Mesenteric fat pad (tissue), 1 donor: ENCODE data around the gene UBE2S. TPM values are rescaled to one million over a fixed set of nuclear protein-coding genes. Genes with fewer than 3 reads are reported as not detected.
"Not testable (repeated sequence)": the region's sequence is repeated elsewhere in the genome, so short reads cannot be mapped to it uniquely, and the experiment has no call there.

Experiments used
- DNase-seq: peaks from one replicate; pipeline ENCODE4 v3.0.0-alpha.2; 2020; ENCODE audit warnings: low spot score
- long read RNA-seq: library from polyadenylated mRNA; unstranded; transcript quantifications from one replicate; pipeline ENCODE4 v2.0.0, GENCODE V29; 2020
- total RNA-seq: library from RNA; stranded (reverse); fragmentation: NEBNext Ultra II Directional; extraction: Animal tissue kit (Norgen Biotek cat#: 25700); gene quantifications from one replicate; pipeline ENCODE4 v1.2.1, GENCODE V29; 2021
- donor health status: DM: yes; HTN: yes; CAD: no.

The UBE2S gene
- total RNA-seq: 24.2 TPM
- long read RNA-seq, partial matches to known transcripts: 0 of 1 reads
- long read RNA-seq, other reads (novel, unspliced or antisense): 0 of 1 reads

DNA sequence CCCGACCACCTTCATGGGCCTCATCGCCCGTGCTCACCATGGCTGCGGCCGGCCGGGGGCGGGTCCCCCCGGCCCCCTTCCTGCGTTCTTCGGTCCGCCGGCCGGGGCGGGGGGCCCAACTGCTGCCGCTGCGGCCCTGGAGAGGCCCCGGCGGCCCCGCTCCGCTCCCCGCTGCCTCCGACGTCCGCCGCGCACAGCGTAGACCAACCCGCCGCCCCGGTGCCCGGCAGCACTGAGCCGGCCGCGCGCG lies at the start of gene UBE2S:
TSS of gene UBE2S (minus strand) at position 239 of the 250 bp plus-strand sequence. CDS start at position 40, 199 bp downstream.
- DNase-seq: not testable (repeated sequence)

- DNase-seq: no peak
Observed at GRCh38 chr19:55456347-55456746, 48.8 kb upstream of the UBE2S start.

DNA sequence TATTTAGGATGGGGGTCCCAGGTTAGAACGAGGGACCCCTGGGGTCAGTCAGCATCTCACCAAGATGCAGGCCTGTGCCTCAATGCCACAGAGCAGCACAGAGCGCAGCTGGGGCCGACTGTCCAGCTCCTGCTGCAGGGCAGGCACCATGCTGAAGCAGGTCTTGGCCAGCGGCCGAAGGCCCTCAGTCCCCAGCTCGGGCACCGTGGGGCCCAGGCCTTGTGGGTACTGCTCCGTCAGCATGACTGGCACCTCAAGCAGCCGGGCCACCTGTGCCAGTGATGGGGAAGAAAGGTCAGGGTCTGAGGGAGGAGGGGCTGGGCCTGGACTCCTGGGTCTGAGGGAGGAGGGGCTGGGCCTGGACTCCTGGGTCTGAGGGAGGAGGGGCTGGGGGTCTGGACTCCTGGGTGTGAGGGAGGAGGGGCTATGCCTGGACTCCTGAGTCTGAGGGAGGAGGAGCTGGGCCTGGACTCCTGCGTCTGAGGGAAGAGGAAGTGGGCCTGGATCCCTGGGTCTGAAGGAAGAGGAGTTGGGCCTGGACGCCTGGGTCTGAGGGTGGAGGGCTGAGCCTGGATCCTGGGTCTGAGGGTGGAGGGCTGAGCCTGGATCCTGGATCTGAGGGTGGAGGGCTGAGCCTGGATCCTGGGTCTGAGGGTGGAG lies 48.1 kb upstream of the UBE2S start:
- DNase-seq: no peak

DNA sequence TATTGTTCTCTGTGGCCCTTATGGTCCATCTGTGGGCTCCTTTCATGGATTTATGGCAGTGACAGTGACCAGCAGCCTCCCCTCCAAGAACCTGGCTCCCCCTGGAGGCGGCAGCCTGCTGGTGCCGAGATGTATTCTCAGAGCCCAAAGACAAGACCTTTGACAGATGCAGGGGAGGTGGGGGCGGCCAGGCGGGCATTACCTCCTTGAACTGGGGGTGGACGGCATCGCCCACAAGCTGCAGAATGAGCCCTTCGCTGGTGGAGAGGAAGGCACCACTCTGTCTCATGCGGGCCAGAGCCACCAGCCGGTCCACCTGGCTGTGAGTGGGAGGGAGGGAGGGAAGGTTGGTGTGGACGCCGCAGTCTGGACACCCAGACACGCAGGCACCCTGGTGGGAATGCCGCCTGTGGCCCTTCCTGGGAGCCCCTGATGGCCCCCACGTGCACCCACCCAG lies 47.2 kb upstream of the UBE2S start:
- DNase-seq: no peak

- DNase-seq: no peak
Observed at GRCh38 chr19:55453511-55454260, 46.1 kb upstream of the UBE2S start.

DNA sequence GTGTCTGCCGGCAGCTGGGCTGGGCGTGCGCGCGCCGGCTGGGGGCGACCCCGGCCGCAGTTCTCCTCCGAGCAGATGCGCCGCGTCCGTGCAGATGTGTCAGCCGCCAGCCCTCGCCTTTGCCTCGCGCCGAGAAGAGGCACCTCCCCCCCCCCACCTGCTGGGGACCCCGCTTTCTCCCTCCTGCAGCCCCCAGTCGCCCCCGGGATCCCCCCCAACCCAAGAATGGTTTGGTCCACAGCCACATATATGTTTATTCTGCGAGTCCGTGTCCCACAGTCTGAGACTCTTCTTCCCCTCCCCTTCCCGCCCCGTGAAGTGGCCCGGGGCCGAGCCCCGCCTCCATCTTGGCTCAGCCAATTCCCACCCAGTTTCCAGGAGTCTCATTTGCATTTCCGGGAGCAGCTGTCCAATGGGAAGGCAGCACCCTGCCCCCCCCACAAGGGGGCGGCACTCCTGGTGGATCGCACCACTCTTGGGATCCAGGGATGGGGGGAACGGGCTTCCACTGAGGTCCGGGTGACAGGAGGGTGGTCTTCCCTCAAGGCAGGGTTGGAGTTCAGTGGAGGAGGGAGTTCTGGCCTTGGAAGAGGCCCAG lies 45.3 kb upstream of the UBE2S start:
- no peak for DNase-seq

DNA sequence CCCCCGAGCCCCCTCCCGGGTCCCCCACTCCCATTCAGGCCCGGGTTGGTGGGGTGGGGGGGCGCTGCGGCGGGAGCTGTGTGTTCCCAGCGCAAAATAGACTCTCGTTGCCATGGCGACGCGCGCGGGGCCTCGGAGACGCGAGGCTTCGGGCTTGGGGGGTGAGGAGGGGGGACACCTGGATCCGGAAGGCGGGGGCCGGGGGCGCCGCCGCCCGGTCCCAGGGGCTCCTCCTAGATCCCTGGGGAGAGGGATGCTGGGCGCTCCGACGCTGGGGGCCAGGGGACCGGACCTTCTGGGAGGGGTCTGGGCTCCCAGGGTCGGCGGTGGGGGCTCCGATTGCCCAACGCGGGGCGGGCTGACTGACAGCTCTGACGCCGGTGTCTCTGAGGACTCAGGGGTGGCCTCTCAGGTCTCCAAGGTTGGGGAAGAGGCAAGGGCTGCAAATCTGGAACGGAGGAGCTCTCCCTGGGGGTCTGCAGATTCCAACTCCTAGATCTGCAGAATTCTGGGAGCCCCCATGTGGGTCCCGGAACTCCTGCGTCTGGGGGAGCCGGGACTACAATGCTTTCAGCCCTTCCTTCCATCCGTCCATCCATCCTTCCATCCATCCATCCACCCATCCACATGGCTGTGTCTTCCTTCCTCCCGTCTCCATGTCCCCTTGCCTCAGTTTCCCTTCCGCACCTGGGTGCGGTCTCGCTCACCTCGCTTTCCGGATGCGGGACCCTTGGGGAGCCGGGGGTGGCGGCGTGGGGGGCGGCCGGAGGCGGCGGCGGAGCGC lies 44.6 kb upstream of the UBE2S start:
- no peak for DNase-seq

- DNase-seq: no peak
Observed at GRCh38 chr19:55451163-55451964, 43.8 kb upstream of the UBE2S start.

- DNase-seq: no peak
Observed at GRCh38 chr19:55449469-55449868, 41.9 kb upstream of the UBE2S start.

DNA sequence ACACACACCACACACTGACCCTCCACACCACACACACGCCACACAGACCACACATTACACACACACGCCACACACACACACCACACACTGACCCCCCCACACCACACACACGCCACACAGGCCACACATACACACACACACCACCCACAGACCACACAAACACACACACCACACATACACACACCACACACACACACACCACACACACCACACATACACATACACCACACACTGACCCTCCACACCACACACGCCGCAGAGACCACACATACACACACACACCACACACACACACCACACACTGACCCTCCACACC lies 40.5 kb upstream of the UBE2S start:
- DNase-seq: not testable (repeated sequence)

- no peak for DNase-seq
Observed at GRCh38 chr19:55447421-55448174, 40.0 kb upstream of the UBE2S start.

GRCh38 chr19:55446060-55446459 lies 38.5 kb upstream of the UBE2S start:
- no peak for DNase-seq

GRCh38 chr19:55444646-55445045 lies 37.1 kb upstream of the UBE2S start:
- DNase-seq: no peak

GRCh38 chr19:55443824-55444480 lies 36.4 kb upstream of the UBE2S start:
- DNase-seq: no peak

- DNase-seq: no peak
Observed at GRCh38 chr19:55443045-55443823, 35.6 kb upstream of the UBE2S start, which contains the start of gene SHISA7. Gene SHISA7 (minus strand): TSS chr19:55443300. CDS start chr19:55442863, 437 bp downstream.

DNA sequence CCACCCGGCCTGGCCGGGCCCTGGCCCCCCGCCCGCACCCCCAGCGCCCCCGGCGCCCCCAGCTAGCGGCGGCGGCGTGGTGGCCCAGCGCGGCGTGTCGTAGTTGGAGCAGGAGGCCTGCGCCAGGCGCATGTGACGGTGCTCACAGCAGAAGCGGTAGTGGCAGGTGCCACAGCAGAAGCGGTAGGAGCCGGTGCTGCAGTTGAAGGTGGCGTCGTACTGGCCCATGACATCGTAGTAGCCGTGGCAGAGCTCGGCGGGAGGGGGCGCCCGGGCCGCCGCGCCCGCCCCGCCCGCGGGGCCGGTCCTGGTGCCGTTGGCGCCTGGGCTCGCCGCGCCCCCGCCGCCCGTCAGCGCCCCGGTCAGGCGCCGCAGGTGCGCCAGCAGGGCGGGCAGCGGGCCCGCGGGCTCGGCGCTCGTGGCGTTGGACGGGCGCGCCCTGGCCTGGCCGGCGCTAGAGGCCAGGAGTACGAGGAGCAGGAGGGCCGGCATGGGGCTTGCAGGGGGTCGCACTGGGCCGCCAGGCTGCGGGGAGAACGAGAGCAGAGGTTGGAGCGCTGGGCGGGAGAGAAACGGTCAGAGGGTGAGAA lies 34.9 kb upstream of the UBE2S start:
- DNase-seq: no peak

- DNase-seq: no peak
Observed at GRCh38 chr19:55441692-55442321, 34.2 kb upstream of the UBE2S start.

DNA sequence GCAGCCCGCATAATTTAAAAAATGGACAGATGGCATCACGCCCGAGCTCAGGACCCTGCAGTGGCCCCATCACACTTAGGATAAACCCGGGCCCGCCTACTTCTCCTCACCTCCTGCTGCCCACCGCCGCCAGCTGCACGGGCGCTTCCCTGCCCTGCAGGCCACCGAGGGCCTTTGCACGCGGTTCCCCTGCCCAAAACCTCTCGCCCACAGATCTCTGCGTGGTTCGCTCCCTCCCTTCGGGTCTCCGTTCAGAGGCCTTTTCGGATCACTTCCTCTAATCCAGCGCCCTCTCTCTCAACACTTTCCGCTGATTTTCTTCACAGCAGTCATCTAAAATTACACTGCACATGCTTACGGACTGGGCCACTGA lies 33.7 kb upstream of the UBE2S start:
- no peak for DNase-seq
